Embryonic facial prominence (tissue), 1 donor: ENCODE measurements around the gene LDHD.
"Not testable (repeated sequence)": the region's sequence is repeated elsewhere in the genome, so short reads cannot be mapped to it uniquely, and the experiment has no call there.

ENCODE experiments used
- DNase-seq: peaks from one replicate; pipeline ENCODE4 v3.0.0-alpha.2; 2016; ENCODE audit errors: extremely low spot score

Gene LDHD

DNA sequence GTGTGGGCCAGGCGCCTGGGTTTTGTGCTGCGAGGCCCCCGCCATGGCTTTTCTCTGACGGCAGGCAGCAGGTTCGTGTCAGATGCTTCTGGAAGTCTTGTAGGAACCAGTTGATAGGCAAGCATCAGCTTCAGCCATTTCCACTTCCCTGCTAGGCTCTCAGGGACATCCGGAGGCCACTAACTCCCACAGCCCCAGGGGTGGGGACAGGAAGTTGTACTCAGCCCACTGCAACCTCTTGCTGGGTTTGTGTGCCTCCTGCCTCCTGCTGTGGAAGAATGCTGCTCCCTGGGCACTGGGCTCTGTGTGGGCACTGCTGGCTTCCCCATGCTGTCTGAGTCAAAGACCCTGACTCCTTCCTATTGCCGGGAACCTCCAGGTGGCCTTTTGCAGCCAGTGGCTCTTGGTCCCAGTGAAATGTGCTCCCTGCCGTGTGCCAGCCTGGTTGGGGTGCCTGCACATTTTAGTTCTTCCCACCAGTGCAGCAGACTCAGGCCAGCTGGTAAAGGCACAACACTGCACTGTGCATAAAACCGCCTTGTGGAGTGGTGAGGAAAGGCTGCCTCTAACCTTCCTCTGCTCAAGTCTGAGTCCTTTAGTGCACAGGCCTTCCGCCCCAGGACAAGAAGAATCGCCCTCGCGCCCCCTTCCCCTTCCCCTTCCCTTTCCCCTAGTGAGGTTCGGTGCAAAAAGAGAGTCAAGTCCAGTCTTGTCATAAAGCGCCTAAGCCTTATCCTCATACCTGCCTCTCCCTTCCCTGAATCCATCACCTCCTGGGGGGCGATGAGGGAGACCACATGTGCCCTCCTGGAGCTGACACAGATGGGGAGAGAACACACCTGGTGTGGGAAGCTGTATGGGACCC, 16.6 kb downstream of the LDHD start:
- DNase-seq: no peak

DNA sequence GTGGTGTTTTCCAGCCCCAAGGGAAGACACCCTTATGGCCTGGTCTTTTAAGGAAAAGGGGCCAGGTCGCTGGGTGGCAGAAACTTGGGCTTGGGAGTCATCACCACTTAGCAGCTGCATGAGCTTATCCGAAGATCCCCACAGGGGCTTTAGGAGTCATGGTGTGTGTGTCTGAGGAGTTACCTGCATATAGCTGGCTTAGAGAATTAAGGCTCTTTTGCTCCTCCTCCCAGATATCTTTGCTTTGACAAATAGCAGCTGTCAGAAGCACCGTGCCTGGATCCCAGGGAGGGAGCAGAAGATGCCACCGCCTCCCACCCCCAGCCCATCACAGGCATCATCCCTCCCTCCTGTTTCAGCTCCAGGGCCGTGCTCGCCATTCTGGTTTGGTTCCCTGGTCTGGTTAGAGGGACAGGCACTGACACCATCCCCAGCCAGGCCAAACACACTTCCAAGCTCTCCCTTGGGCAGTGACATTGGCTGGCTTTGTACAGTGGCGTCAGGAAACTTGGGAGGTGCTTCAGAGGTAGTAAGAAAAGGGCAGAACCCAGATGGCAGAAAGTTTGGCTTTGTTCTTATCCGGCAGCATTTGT, 17.4 kb downstream of the LDHD start:
- DNase-seq: no peak

DNA sequence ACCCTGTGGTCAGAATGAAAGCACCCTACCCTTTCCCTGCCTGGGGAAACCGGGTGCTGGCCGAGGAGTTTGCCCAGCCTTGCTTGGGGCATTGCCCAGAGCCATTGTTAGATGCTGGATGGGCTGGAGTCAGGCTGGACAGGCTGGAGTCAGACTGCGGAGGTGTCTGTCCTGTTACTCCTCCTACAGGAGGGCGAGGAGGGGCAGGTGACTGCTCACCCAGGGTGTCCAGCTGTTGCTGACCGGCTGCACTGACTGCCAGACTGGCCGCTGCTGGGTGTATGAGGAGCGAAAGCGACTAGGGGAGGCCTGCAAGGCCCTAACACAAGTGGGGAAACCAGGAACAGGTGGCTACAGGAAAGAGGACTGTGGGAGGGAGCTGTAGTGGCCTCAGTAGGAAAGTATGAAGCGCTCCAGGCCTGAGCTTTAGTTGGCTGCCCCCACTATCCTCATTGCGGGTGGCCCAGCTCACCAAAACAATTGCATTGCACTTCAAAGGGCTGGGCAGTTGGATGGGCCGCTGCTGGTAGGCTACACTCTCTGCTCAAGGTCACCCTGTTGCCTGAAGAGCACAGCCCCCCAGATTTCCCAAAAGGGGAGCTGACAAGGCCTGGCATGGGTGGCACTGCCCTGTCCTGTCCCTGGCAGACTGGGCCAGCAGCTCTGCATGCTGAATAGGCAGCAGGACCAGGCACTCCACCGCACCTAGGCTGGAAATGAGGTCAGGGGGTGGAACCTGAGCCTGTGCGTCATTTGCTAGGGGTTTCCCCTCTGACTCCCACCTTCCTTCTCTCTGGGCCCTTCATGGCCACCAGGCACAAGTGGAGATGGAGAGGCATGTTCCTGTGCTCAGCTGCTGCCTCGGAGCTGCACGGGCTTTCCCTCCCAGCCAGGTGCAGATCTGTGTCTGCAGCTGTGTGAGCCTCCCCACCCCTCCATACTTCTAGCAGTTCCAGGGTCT, 18.4 kb downstream of the LDHD start:
- no peak for DNase-seq

DNA sequence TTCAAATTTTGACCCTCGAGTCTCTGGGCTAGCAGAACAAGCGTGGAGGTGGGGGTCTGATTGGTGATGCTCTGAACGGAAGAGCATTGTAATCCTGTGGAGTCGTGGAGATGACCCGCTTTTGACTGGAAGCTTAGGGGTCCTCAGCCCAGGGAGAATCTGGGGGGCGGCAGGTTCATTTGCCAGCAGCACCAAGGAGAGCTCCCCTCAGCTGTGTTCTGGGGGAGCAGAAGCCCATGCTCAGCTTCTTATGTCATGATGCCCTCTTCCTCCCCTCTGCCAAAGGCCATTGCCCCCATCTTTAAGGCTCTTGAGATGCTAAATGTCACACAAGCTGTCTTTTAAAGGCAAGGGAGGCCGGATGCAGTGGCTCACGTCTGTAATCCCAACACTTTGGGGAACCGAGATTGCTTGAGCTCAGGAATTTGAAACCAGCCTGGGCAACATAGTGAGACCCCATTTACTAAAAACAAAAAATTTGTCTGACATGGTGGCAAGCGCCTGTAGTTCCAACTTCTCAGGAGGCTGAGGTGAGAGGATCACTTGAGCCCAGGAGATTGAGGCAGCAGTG, 19.3 kb downstream of the LDHD start:
- DNase-seq: no peak

DNA sequence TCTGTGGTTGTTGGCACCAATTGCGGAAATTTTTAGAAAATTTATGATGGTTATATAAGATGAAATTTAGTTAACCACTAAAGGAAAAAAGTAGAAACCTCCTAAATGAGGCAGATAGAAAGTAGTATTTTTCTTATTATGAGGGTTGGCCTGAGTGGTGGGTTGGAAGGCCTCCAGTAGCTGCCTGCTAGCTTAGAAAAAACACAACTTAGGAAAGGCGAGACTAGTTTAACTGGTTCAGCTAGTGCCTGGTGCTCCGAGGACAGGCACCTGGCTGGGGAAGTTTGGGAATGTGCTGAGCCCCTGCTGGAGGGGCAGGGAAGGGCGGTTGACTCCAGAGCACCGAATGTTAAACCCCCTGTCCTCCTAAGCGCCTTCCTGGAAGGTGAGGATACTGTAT, 19.9 kb downstream of the LDHD start:
- DNase-seq: peak; percentile 62

DNA sequence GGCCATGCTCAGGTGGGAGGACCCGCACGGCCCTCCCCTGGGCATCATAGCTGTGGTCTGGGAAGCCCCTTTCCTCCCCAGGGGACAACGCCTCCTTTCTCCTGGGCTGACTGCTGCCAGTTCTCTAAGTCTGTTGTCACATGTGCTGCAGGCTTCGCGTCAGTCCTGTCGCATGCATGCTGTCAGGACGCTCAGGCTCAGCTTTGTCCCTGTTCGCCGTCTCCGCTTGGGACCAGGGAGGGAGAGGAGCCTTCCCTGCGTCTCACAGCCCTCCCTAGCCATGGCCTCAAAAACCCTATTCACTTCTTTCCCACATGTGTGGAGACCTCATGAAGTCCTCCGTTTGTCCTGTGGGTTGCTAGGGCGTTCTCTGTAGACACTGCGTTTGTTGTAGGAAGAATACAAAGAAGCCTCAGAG, 21.4 kb downstream of the LDHD start:
- DNase-seq: no peak

DNA sequence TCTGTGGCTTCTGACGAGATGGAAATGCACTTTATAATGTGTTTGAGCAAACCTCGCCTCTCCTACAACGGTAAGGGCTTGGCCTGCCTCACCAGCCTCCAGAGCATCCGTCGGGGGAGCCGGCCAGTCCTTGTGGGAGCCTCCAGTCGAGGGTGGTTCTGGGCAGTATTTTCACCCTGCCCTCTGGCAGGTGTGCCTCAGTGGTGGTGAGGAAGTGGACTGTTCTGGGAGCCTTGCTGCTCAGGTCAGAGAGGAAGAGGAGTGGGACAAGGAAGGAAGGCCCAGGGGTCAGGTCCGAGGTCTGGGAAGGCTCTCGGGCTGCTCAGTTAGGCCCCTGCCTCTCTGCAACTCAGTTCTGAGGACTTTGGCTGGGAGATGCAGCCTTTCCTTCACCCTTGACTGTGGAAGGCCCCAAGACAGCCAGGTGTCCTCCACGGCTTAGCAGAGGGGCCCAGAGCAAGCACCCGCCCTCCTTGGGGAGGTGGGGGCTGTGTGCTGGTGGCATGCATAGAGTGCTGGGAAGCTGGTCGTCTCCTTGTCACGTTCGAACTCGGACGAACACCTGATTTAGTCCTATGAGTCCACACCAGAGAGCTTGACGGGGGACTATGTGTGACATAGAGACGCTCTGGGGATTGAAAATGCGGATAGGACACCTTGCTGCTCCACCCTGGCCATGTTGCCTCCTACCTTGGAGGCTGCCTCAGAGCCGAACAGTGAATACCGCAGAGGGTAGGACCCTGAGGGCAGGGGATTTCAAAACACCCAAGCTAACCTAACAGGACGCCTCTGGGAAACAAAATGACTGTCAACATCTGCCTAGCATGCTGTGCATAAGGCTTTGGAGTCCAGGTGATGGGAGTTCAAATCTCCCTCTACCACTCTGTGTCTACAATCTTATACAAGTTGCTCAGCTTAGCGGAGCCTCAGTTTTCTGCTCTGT, 22.7 kb downstream of the LDHD start:
- no peak for DNase-seq

DNA sequence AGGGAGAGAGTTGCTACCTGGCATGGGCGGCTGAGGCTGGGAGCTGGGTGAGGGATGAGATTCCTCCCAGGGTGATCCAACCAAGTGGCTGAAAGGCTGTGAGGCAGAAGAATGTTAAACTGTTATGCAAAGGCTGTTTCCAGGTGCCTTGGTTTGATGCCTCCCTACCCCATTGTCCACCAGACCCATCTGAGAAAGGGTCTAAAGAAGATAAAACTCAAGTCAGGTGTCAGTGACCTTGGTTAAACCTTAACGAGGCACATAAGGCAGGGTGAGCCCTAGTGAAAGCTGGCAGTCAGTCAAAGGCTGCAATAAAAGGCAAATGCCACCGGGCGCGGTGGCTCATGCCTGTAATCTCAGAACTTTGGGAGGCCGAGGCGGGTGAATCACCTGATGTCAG, 23.8 kb downstream of the LDHD start:
- no peak for DNase-seq

DNA sequence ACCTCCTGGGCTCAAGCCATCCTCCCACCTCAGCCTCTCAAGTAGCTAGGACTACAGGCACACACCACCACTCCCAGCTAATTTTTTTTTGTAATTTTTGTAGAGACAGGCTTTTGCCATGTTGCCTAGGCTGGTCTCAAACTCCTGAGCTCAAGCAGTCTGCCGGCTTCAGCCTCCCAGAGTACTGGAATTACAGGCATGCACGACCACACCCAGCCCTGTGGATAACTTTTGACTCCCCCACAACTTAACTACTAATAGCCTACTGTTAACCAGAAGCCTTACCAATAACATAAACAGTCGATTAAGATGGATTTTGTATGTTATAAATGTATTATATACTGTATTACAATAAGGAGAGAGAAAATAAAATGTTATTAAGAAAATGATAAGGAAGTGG, 25.0 kb downstream of the LDHD start:
- not testable (repeated sequence) for DNase-seq

DNA sequence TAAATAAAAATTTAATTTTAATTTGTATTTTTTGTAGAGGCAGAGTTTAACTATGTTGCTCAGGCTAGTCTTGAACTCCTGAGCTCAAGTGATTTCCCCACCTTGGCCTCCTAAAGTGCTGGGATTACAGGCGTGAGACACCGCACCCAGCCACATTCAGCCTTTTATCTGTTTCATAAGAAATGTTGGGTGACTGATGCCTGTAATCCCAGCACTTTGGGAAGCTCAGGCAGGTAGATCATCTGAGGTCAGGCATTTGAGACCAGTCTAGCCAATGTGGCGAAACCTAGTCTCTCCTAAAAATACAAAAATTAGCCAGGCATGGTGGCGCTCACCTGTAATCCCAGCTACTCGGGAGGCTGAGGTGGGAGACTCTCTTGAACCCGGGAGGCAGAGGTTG, 25.7 kb downstream of the LDHD start:
- DNase-seq: not testable (repeated sequence)

DNA sequence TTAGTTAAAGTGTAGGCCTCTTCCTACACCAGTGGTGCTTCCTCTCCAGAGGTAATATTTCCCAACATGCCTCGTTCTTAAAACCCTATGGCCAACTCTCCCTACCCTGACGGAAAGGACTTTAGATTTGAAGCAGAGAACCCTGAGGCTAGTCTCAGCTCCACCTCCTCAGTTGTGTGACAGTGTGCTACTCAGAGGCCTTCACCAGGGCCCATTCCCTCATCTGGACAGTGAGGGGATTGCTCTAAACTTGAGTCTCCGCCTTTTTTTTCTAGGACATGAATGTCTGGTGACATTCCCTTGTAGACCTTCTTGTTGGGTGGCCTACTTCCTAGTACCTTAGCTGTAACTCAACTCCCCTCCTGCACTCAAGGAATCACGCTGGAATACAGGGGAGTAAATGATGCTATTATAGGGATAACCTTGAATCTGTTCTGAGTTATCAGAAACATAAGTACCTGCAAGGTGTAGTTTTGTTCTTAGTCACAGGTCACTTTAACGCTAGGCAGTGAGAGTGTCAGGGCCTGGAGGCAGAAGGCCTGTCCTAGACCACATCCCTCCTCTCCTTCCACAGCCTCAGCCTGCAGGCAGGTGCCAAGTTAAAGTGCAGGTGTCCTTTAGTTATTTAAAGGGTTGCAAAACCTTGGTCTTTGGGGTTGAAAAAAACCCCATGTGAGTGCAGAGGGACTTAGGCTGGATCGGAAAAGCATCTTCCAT, 26.9 kb downstream of the LDHD start:
- no peak for DNase-seq

DNA sequence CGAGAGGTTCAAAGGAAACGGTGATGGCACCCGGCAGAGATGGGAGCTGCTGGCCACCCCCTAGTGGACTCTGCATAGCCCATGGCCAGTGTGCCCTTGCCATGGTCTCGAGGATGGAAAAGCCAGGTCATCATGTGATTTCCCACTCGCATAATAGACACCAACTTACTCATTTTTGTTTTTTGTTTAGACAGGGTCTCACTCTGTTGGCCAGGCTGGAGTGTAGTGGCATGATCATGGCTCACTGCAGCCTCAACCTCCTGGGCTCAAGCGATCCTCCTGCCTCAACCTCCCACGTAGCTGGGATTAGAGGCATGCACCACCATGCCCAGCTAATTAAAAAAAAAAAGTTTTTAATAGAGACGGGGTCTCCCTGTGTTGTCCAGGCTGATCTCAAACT, 27.6 kb downstream of the LDHD start:
- DNase-seq: no peak

DNA sequence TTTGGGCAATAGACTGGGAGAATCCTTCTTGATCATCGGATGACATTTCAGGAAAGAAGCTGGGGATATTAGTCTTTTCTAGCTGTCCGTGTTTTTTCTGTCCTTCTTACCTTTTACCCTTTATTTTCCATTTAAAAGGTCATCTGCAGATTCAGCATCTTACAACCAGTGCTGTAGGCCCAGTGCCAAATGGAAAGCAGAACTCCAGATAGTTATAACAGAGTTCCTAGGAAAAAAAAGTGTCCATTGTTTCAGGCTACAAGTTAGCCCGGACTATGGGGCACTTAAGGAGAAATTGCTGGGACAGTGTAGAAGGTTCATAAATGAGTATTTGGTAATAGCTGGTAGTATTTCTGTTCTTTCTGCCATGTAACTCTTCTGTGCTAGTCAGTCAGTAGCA, 28.4 kb downstream of the LDHD start:
- DNase-seq: no peak

DNA sequence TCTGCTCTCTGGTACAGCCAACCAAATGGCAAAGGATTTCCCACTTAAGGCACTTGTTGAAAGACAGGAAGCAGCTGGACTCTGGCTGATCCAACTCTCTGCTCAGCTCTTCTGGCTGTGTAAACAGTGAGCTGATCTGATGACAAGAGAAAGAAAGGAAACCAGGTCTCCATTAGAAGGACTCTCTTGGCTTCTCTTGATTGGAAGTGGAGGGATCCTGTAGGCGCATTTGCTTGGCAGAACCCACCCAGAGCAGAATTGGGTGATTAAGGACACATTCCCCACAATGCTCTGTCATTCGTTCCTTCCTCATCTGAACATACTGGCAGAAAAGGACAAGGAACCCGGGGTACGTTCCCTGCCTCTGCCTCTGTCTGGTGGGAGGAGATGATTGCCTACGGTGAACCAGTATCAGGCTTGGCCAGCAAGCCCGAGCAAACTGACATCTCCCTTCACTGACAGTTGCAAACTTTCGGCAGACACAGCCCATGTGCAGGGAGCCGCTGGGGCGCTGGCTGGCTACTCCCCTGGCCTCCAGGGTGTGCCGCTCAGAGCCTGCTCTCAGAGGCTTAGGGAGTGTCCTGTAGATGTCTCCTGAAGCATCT, 29.1 kb downstream of the LDHD start:
- no peak for DNase-seq

DNA sequence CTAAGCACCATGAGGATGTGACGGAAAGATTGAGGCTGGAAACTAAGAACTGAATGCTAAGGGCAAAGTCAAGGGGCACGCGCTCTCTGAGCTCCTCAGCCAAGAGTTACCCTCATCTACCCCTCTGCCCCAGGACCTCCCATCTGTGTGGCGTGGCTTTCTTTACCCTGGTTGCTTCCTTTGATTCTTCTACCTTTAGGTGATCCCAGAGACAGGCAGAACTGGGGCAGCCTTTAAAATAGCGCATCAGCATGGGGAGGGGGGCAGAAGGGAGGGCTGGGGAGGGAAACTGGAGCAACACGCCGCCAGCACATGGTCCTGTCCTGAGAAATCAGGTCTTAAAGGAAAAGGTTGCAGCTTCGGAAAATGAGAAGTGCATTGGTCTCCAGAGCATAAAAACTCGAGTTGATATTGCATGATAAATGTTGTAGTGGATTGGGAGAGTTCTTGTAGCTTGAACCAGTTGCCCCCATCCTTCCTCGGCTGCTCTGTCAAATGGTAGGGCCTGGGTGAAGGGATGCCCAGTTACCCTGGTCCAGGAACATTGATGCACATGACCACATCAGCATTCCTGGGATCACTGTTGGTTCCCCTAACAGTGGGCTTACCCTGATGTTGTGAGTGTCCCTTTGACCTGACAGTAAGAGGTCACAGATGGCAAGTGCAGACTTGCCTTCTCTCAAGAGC, 29.7 kb downstream of the LDHD start:
- no peak for DNase-seq

DNA sequence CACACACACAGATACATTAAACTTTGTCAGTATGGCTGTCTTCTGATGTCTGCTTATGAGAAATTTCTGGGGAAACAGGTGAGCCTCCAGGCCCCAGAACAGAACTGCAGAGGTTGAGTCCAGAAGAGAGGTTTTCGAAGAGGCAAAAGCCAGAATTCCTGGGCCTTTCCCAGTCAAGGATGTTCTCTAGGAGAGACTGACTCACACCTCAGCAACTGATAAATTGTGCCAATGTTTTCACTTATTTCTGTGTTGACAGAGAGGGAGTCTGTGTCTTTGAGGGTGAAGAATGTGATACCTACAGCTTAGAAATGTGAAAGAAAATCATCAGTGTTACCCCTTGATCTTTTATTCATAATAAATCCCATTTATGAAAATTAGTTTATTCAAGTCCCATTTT, 30.3 kb downstream of the LDHD start:
- no peak for DNase-seq

DNA sequence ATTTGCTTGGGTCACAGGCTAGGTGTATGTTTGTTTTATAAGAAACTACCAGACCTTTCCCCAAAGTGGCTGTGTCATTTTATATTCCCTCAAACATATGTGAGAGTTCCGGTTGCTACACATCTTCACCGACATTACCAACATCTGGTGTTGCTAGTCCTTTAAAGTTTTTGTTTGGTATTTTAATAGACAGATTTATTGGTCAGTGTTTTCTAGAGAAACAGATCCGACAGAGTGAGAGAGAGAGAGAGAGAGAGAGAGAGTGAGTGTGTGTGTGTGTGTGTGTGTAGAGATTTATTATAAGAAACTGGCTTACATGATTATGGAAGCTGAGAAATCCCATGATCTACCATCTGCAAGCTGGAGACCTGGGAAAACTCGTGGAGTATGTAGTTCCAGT, 31.0 kb downstream of the LDHD start:
- no peak for DNase-seq

DNA sequence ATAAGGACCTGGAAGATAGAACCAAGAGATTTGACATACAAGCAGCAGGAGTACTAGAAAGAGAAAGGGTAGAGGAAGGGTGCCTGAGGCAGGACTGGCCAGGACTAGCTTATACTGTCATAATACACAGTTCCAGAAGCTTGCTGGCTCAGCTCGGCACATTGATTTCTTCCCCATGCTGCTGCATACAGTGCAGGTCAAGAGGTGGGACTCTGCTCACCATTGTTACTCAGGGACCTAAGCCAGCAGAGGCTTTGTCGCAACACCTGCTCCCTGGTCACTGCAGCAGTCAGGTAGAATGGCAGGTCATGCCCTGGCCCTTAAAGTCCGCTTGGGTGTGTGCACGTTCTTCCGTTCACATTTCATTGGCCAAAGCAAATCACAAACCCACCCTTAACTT, 32.8 kb downstream of the LDHD start:
- no peak for DNase-seq

DNA sequence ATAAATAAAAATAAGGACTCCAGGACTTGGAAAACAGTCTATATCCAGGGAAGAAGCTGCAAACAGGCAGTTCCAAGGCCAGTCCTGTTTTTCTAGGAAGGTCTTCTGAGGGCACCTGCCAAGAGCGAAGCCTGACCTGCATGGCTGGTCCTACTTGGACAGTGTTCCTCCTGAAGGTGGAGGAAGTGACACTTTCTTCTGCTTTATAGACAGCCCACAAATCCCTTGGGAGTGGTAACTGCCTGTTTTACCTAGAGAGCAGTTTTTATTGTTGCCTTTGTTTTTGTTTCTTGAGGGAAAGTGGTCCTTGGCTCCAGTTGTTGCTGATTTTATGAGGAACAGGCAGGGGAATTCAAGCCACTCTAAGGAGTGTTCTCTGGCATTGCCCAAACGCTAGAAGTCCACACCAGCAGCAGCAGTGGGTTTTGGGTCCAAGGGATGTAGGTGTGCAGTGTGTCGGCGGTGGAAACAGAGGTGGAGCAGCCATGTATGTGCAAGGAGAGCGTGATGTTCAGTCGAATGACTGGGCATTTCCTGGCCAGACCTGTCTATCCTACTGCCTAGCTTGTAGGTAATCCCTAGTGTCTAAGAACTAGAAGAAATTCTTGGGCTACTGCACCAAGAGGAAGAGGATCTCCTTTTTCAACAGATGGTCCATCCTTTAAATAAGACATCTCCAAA, 35.3 kb downstream of the LDHD start:
- DNase-seq: no peak
